ENCODE results near the gene FGF5. TPM values are rescaled to one million over a fixed set of nuclear protein-coding genes. Genes with fewer than 3 reads are reported as not detected.
"Not testable (repeated sequence)": the region's sequence is repeated elsewhere in the genome, so short reads cannot be mapped to it uniquely, and the experiment has no call there.

FGF5 gene
- total RNA-seq, 4 donors from 2014 or later: 0.03 TPM; not detected in 3

- DNase-seq (ENCODE audit: low spot score in 2 of 2): no peak
- 55 to 78% methylated on average over 3 of the region's 3 CpGs for WGBS, 2 donors
- no peak overlapping the region for H3K4me3 ChIP-seq (ENCODE audit: low read depth, poor library complexity, severe bottlenecking)
- no peak for TF ChIP-seq POLR2A (IDR thresholded peaks at IDR 0.05)
- TF ChIP-seq, protein P1, sequence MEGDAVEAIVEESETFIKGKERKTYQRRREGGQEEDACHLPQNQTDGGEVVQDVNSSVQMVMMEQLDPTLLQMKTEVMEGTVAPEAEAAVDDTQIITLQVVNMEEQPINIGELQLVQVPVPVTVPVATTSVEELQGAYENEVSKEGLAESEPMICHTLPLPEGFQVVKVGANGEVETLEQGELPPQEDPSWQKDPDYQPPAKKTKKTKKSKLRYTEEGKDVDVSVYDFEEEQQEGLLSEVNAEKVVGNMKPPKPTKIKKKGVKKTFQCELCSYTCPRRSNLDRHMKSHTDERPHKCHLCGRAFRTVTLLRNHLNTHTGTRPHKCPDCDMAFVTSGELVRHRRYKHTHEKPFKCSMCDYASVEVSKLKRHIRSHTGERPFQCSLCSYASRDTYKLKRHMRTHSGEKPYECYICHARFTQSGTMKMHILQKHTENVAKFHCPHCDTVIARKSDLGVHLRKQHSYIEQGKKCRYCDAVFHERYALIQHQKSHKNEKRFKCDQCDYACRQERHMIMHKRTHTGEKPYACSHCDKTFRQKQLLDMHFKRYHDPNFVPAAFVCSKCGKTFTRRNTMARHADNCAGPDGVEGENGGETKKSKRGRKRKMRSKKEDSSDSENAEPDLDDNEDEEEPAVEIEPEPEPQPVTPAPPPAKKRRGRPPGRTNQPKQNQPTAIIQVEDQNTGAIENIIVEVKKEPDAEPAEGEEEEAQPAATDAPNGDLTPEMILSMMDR (IDR thresholded peaks at IDR 0.05): no peak
- intact Hi-C loops (cut with DNase I; ENCODE audit: low total_unique reads): no loop called here
Observed at GRCh38 chr4:80271801-80272200, 5.3 kb downstream of the FGF5 start.

GRCh38 chr4:80276931-80277330 is 10.5 kb downstream of the FGF5 start:
- intact Hi-C loops (cut with DNase I; ENCODE audit: low total_unique reads): no loop called here
- TF ChIP-seq, protein P1 (IDR thresholded peaks at IDR 0.05): no peak
- TF ChIP-seq POLR2A (IDR thresholded peaks at IDR 0.05): no peak

DNA sequence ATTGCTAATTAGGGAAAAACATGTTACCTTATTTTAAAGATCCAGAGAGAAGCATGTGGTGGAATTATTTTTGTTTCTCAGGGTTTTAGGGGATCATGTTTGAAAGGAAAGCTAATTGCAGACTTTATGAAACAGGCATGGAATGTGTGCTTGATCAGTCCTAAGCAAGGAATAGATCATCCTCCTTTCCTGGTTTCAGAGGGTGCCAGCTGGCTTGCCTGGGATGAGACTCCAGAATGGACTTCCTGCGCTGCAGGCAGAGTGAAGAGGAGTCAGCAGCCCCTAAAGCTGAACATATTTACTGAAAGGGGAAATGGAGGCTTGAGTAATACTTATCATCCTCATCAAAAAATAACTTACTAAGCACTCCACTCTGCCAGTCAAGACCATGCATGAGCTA is 13.3 kb downstream of the FGF5 start:
- 90 to 93% methylated on average over 1 of the region's 1 CpG for WGBS, 2 donors
- intact Hi-C loops (cut with DNase I; ENCODE audit: low total_unique reads): no loop called here
- no peak for DNase-seq (ENCODE audit: low spot score in 2 of 2)

More at GRCh38 chr4:80276931-80277330, 10.5 kb downstream of the FGF5 start:
- no peak overlapping the region for H3K4me3 ChIP-seq (ENCODE audit: low read depth, poor library complexity, severe bottlenecking)
- no peak for DNase-seq (ENCODE audit: low spot score in 2 of 2)

DNA sequence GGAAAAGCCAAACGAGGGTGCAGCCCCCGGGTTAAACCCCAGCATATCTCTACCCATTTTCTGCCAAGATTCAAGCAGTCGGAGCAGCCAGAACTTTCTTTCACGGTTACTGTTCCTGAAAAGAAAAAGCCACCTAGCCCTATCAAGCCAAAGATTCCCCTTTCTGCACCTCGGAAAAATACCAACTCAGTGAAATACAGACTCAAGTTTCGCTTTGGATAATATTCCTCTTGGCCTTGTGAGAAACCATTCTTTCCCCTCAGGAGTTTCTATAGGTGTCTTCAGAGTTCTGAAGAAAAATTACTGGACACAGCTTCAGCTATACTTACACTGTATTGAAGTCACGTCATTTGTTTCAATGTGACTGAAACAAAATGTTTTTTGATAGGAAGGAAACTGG is 20.0 kb downstream of the FGF5 start:
- intact Hi-C loops (cut with DNase I; ENCODE audit: low total_unique reads): no loop called here
- H3K4me3 ChIP-seq (ENCODE audit: low read depth, poor library complexity, severe bottlenecking): no peak overlapping the region
- WGBS, 2 donors: 65% methylated on average over 7 of the region's 7 CpGs
- no peak for DNase-seq (ENCODE audit: low spot score in 2 of 2)
- TF ChIP-seq POLR2A (IDR thresholded peaks at IDR 0.05): no peak
- TF ChIP-seq, protein P1 (IDR thresholded peaks at IDR 0.05): no peak

More for the DNA sequence above, 13.3 kb downstream of the FGF5 start:
- TF ChIP-seq, protein P1 (IDR thresholded peaks at IDR 0.05): no peak
- no peak for TF ChIP-seq POLR2A (IDR thresholded peaks at IDR 0.05)
- H3K4me3 ChIP-seq (ENCODE audit: low read depth, poor library complexity, severe bottlenecking): no peak overlapping the region

GRCh38 chr4:80290665-80291064 is 24.2 kb downstream of the FGF5 start:
- H3K4me3 ChIP-seq (ENCODE audit: low read depth, poor library complexity, severe bottlenecking); intact Hi-C loops (cut with DNase I; ENCODE audit: low total_unique reads); DNase-seq (ENCODE audit: low spot score in 2 of 2): not testable (repeated sequence)
- 91 to 95% methylated on average over 2 of the region's 2 CpGs for WGBS, 2 donors

DNA sequence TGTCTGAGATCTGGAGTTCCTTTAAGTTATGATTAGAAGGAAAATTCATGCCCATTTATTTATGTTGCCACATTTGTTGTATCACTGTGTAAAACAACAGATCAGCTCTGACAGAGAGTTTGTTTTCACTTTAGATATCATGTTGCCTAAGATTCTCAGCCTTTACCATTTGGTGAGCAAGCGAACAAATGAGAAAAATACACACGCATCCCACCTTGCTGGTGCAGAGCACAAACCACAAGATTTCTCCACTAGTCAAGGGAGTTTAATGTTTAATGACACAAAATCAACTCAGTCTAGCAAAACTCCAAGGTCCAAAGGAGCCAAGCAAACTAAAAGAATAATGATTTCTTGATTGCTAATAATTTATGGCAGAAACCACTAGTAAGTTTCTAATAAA is 27.7 kb downstream of the FGF5 start:
- no peak for DNase-seq (ENCODE audit: low spot score in 2 of 2)
- no peak for TF ChIP-seq POLR2A (IDR thresholded peaks at IDR 0.05)
- TF ChIP-seq, protein P1 (IDR thresholded peaks at IDR 0.05): no peak
- intact Hi-C loops (cut with DNase I; ENCODE audit: low total_unique reads): no loop called here
- 69 to 83% methylated on average over 2 of the region's 2 CpGs for WGBS, 2 donors
- H3K4me3 ChIP-seq (ENCODE audit: low read depth, poor library complexity, severe bottlenecking): no peak overlapping the region

Data from lower leg skin (tissue), 4 donors.